Activated T-helper 1 cell treated with anti-CD3 and anti-CD28 coated beads, Interleukin-12 subunit alpha, Interleukin-12 subunit beta, Interleukin-2, Interleukin-4 antibody, amounts not matched to agents 30 ng/mL and 10 ng/mL and 1 ng/mL, durations not matched to agents 14 hours and 24 hours and 36 hours (primary cell): ENCODE measurements around the gene DIS3L2. TPM values are rescaled to one million over a fixed set of nuclear protein-coding genes. Genes with fewer than 3 reads are reported as not detected.

Experiments
- DNase-seq: peaks from one replicate; pipeline ENCODE4 v3.0.0; 2021; ENCODE audit warnings: low spot score
- H3K27ac Mint-ChIP-seq: one replicate; pipeline ENCODE4 v1.8.0; 2021; ENCODE audit warnings: mild to moderate bottlenecking, mixed read lengths
- H3K27me3 Mint-ChIP-seq: one replicate; pipeline ENCODE4 v1.8.0; 2022; ENCODE audit warnings: mild to moderate bottlenecking, moderate library complexity, mixed read lengths; ENCODE audit not compliant: insufficient read depth
- H3K36me3 Mint-ChIP-seq: one replicate; pipeline ENCODE4 v1.8.0; 2021; ENCODE audit warnings: low read depth, mixed read lengths
- H3K4me1 Mint-ChIP-seq: one replicate; pipeline ENCODE4 v1.8.0; 2021; ENCODE audit warnings: low read depth, mixed read lengths
- H3K4me3 Mint-ChIP-seq: one replicate; pipeline ENCODE4 v1.8.0; 2021; ENCODE audit warnings: mild to moderate bottlenecking, moderate library complexity, mixed read lengths
- H3K9me3 Mint-ChIP-seq: one replicate; pipeline ENCODE4 v1.8.0; 2021; ENCODE audit warnings: mixed read lengths
- intact Hi-C: fragments of 100-400 bp; cut with micrococcal nuclease; formaldehyde crosslinking; loops from one replicate; pipeline ENCODE4 v1.15.1; 2024
- total RNA-seq: library from RNA; stranded (reverse); gene quantifications from 2 replicates; pipeline ENCODE4 v1.2.3, GENCODE V29; 2022

Gene DIS3L2
- total RNA-seq, 1 donor from 2014 or later, result 27.9 TPM

GRCh38 chr2:232073699-232074098 lies 112.2 kb downstream of the DIS3L2 start:
- Mint-ChIP-seq H3K9me3 (no peaks in the 10 kb centered on the region), H3K27ac (no peak overlapping the region), H3K27me3 (peaks cover 4% of the 10 kb centered on the region), H3K36me3 (no peaks in the 10 kb centered on the region), H3K4me3 (no peak overlapping the region), H3K4me1 (peaks cover 4% of the 10 kb centered on the region)
- no peak for DNase-seq
- intact Hi-C loops, result no loop called here

- Mint-ChIP-seq H3K27me3 (no peaks in the 10 kb centered on the region), H3K27ac (no peak overlapping the region), H3K4me1 (peaks cover 4% of the 10 kb centered on the region), H3K9me3 (no peaks in the 10 kb centered on the region), H3K4me3 (no peak overlapping the region), H3K36me3 (peaks cover 3% of the 10 kb centered on the region)
- intact Hi-C loops, result no loop called here
- no peak for DNase-seq
Measured at GRCh38 chr2:232075080-232075479, 113.6 kb downstream of the DIS3L2 start.

GRCh38 chr2:232075859-232076258 lies 114.3 kb downstream of the DIS3L2 start:
- no peak for DNase-seq
- intact Hi-C loops, result no loop called here

GRCh38 chr2:232076272-232076671 lies 114.8 kb downstream of the DIS3L2 start:
- H3K4me3 Mint-ChIP-seq, result no peak overlapping the region
- H3K27ac Mint-ChIP-seq, result no peak overlapping the region
- H3K36me3 Mint-ChIP-seq, result peaks cover 3% of the 10 kb centered on the region
- H3K27me3 Mint-ChIP-seq, result no peaks in the 10 kb centered on the region
- peaks cover 4% of the 10 kb centered on the region for H3K4me1 Mint-ChIP-seq
- intact Hi-C loops, result no loop called here
- DNase-seq, result no peak
- H3K9me3 Mint-ChIP-seq, result peaks cover 1% of the 10 kb centered on the region

More at GRCh38 chr2:232075859-232076258, 114.3 kb downstream of the DIS3L2 start:
- no peak overlapping the region for H3K4me3 Mint-ChIP-seq
- H3K27ac Mint-ChIP-seq, result no peak overlapping the region
- peaks cover 4% of the 10 kb centered on the region for H3K4me1 Mint-ChIP-seq
- peaks cover 3% of the 10 kb centered on the region for H3K36me3 Mint-ChIP-seq
- no peaks in the 10 kb centered on the region for H3K27me3 Mint-ChIP-seq
- H3K9me3 Mint-ChIP-seq, result no peaks in the 10 kb centered on the region

GRCh38 chr2:232076736-232077135 lies 115.2 kb downstream of the DIS3L2 start:
- intact Hi-C loops, result no loop called here
- Mint-ChIP-seq H3K9me3 (peaks cover 5% of the 10 kb centered on the region), H3K27me3 (no peaks in the 10 kb centered on the region), H3K4me3 (no peak overlapping the region), H3K27ac (no peak overlapping the region), H3K36me3 (peaks cover 3% of the 10 kb centered on the region), H3K4me1 (peaks cover 3% of the 10 kb centered on the region)
- no peak for DNase-seq

GRCh38 chr2:232085164-232085563 lies 123.7 kb downstream of the DIS3L2 start:
- Mint-ChIP-seq H3K27ac (no peak overlapping the region), H3K4me1 (no peaks in the 10 kb centered on the region), H3K27me3 (no peaks in the 10 kb centered on the region), H3K36me3 (peaks cover 6% of the 10 kb centered on the region), H3K9me3 (peaks cover 12% of the 10 kb centered on the region), H3K4me3 (no peak overlapping the region)
- intact Hi-C loops, result no loop called here
- DNase-seq, result no peak

GRCh38 chr2:232085826-232086425 lies 124.4 kb downstream of the DIS3L2 start:
- peaks cover 12% of the 10 kb centered on the region for H3K9me3 Mint-ChIP-seq
- no peak overlapping the region for H3K27ac Mint-ChIP-seq
- no peak overlapping the region for H3K4me3 Mint-ChIP-seq
- intact Hi-C loops, result no loop called here
- no peak for DNase-seq
- peaks cover 6% of the 10 kb centered on the region for H3K36me3 Mint-ChIP-seq
- H3K4me1 Mint-ChIP-seq, result no peaks in the 10 kb centered on the region
- no peaks in the 10 kb centered on the region for H3K27me3 Mint-ChIP-seq

- Mint-ChIP-seq H3K4me3 (no peak overlapping the region), H3K36me3 (peaks cover 2% of the 10 kb centered on the region), H3K27me3 (no peaks in the 10 kb centered on the region), H3K4me1 (no peaks in the 10 kb centered on the region), H3K27ac (no peak overlapping the region), H3K9me3 (peaks cover 11% of the 10 kb centered on the region)
- DNase-seq, result no peak
- intact Hi-C loops, result no loop called here
Measured at GRCh38 chr2:232088771-232089170, 127.3 kb downstream of the DIS3L2 start.

- H3K36me3 Mint-ChIP-seq, result peaks cover 25% of the 10 kb centered on the region
- no peak overlapping the region for H3K4me3 Mint-ChIP-seq
Measured at GRCh38 chr2:232094201-232094600, 132.7 kb downstream of the DIS3L2 start.

GRCh38 chr2:232094883-232095282 lies 133.4 kb downstream of the DIS3L2 start:
- peaks cover 7% of the 10 kb centered on the region for H3K4me1 Mint-ChIP-seq
- peaks cover 25% of the 10 kb centered on the region for H3K36me3 Mint-ChIP-seq
- peaks cover 48% of the 10 kb centered on the region for H3K9me3 Mint-ChIP-seq
- H3K4me3 Mint-ChIP-seq, result no peak overlapping the region
- intact Hi-C loops, result no loop called here
- H3K27me3 Mint-ChIP-seq, result no peaks in the 10 kb centered on the region
- DNase-seq, result no peak
- H3K27ac Mint-ChIP-seq, result no peak overlapping the region

More at GRCh38 chr2:232094201-232094600, 132.7 kb downstream of the DIS3L2 start:
- no peak for DNase-seq
- Mint-ChIP-seq H3K4me1 (peaks cover 7% of the 10 kb centered on the region), H3K9me3 (peaks cover 48% of the 10 kb centered on the region), H3K27ac (no peak overlapping the region), H3K27me3 (no peaks in the 10 kb centered on the region)
- intact Hi-C loops, result no loop called here

- Mint-ChIP-seq H3K27me3 (no peaks in the 10 kb centered on the region), H3K27ac (no peak overlapping the region), H3K4me3 (no peak overlapping the region), H3K36me3 (peaks cover 24% of the 10 kb centered on the region), H3K9me3 (peaks cover 44% of the 10 kb centered on the region), H3K4me1 (peaks cover 7% of the 10 kb centered on the region)
- DNase-seq, result no peak
- intact Hi-C loops, result no loop called here
Measured at GRCh38 chr2:232097260-232097659, 135.7 kb downstream of the DIS3L2 start.

GRCh38 chr2:232097758-232098157 lies 136.2 kb downstream of the DIS3L2 start:
- intact Hi-C loops, result no loop called here
- H3K36me3 Mint-ChIP-seq, result peaks cover 23% of the 10 kb centered on the region
- H3K9me3 Mint-ChIP-seq, result peaks cover 44% of the 10 kb centered on the region
- H3K4me3 Mint-ChIP-seq, result no peak overlapping the region
- no peak for DNase-seq
- no peak overlapping the region for H3K27ac Mint-ChIP-seq
- no peaks in the 10 kb centered on the region for H3K27me3 Mint-ChIP-seq
- H3K4me1 Mint-ChIP-seq, result peaks cover 7% of the 10 kb centered on the region

GRCh38 chr2:232102380-232102779 lies 140.9 kb downstream of the DIS3L2 start:
- no peak for DNase-seq
- H3K4me3 Mint-ChIP-seq, result no peak overlapping the region

More at GRCh38 chr2:232102380-232102779, 140.9 kb downstream of the DIS3L2 start:
- Mint-ChIP-seq H3K27me3 (peaks cover 2% of the 10 kb centered on the region), H3K27ac (no peak overlapping the region), H3K4me1 (peaks cover 5% of the 10 kb centered on the region), H3K36me3 (peaks cover 7% of the 10 kb centered on the region), H3K9me3 (peaks cover 5% of the 10 kb centered on the region)
- intact Hi-C loops, result no loop called here
